Activated CD8-positive, alpha-beta T cell treated with anti-CD3 and anti-CD28 coated beads, Interleukin-2, amount 10 ng/mL, durations not matched to agents 7 days and 5 days (primary cell): ENCODE data around the gene RORC. TPM values are rescaled to one million over a fixed set of nuclear protein-coding genes. Genes with fewer than 3 reads are reported as not detected.
"Not testable (repeated sequence)": the region's sequence is repeated elsewhere in the genome, so short reads cannot be mapped to it uniquely, and the experiment has no call there.

Experiments
- ATAC-seq: fragments of 150-1000 bp; cut with Tn5 transposase; one replicate; pipeline ENCODE4 v1.10.0; 2021; ENCODE audit warnings: moderate library complexity
- CTCF ChIA-PET: fragments of 350-600 bp; sonication (Branson Sonifier 250); formaldehyde crosslinking; loops from one replicate; lab custom pipeline; 2021; ENCODE audit warnings: antibody characterized with exemption; lab: Charles Lee
- POLR2A ChIA-PET: fragments of 350-600 bp; sonication (Branson Sonifier 250); formaldehyde crosslinking; loops from one replicate; lab custom pipeline; 2021; ENCODE audit warnings: antibody characterized with exemption; lab: Charles Lee
- DNase-seq: peaks from one replicate; pipeline ENCODE4 v3.0.0-alpha.2; 2020
- H3K27ac Mint-ChIP-seq: one replicate; pipeline ENCODE4 v1.8.0; 2021; ENCODE audit warnings: mild to moderate bottlenecking, mixed read lengths
- H3K27me3 Mint-ChIP-seq: one replicate; pipeline ENCODE4 v1.8.0; 2021; ENCODE audit warnings: low read depth, mixed read lengths
- H3K36me3 Mint-ChIP-seq: one replicate; pipeline ENCODE4 v1.8.0; 2021; ENCODE audit warnings: low read depth, mixed read lengths
- H3K4me1 Mint-ChIP-seq: one replicate; pipeline ENCODE4 v1.8.0; 2021; ENCODE audit warnings: low read depth, mixed read lengths
- H3K4me3 Mint-ChIP-seq: one replicate; pipeline ENCODE4 v1.8.0; 2021; ENCODE audit warnings: mild to moderate bottlenecking, mixed read lengths
- H3K9me3 Mint-ChIP-seq: one replicate; pipeline ENCODE4 v1.8.0; 2022; ENCODE audit warnings: mixed read lengths; ENCODE audit not compliant: insufficient read depth
- total RNA-seq, 2 experiments: library from RNA; stranded (reverse); gene quantifications; one replicate each; pipeline ENCODE4 v1.2.3, GENCODE V29; 2021

RORC gene
- 1 to 10 TPM; 2.4 to 2.7 TPM for total RNA-seq

- ATAC-seq (no peak), DNase-seq (no peak)
- CTCF ChIA-PET: interaction anchor here (1.5 kb wide), 1 partner anchor 42 kb away, joined by 6 read pairs; the partner anchor contains the start of gene TDRKH
- POLR2A ChIA-PET: interaction anchor here (0.8 to 1.0 kb wide), 2 partner anchors 17 to 69 kb away, joined by 3 read pairs; partner anchors contain the start of gene MRPL9
- H3K4me3 Mint-ChIP-seq: no peak within 1 kb of the TSS
- no peaks in the 10 kb centered on the region for H3K27me3 Mint-ChIP-seq
- H3K9me3 Mint-ChIP-seq: no peaks in the 10 kb centered on the region
- H3K4me1 Mint-ChIP-seq: peaks cover 80% of the 10 kb centered on the region
- H3K27ac Mint-ChIP-seq: peak within 1 kb of the TSS; percentile 66
- H3K36me3 Mint-ChIP-seq: no peaks in the 10 kb centered on the region
Observed at GRCh38 chr1:151831605-151832004, at the start of gene RORC. TSS of gene RORC (minus strand) at chr1:151831802. CDS start at chr1:151831764, 38 bp downstream.

- no peaks in the 10 kb centered on the region for H3K9me3 Mint-ChIP-seq
- ChIA-PET CTCF (interaction anchor here (0.6 to 1.7 kb wide), 3 partner anchors 12 to 125 kb away, joined by 3 to 10 read pairs (median 4); no protein-coding TSS in a partner anchor), POLR2A (no interaction called here)
- no peak overlapping the region for H3K27ac Mint-ChIP-seq
- H3K27me3 Mint-ChIP-seq: no peaks in the 10 kb centered on the region
- ATAC-seq: no peak
- H3K36me3 Mint-ChIP-seq: peaks cover 35% of the 10 kb centered on the region
- peaks cover 11% of the 10 kb centered on the region for H3K4me1 Mint-ChIP-seq
- DNase-seq: no peak
- H3K4me3 Mint-ChIP-seq: no peak overlapping the region
Observed at GRCh38 chr1:151875419-151876097, 44.0 kb upstream of the RORC start.

DNA sequence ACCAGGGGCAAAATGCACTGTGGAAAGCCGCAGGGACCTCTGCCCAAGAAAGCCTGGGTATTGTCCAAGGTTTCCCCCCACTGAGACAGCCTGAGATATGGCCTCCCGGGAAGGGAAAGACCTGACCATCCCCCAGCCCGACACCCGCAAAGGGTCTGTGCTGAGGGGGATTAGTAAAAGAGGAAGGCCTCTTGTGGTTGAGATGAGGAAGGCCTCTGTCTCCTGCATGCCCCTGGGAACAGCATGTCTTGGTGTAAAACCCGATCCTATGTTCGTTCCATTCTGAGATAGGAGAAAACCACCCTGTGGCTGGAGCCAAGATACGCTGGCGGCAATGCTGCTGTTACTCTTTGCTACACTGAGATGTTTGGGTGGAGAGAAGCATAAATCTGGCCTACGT, 41.2 kb upstream of the RORC start:
- CTCF ChIA-PET, POLR2A ChIA-PET, H3K9me3 Mint-ChIP-seq, H3K4me3 Mint-ChIP-seq, H3K27ac Mint-ChIP-seq, H3K27me3 Mint-ChIP-seq, ATAC-seq, DNase-seq: not testable (repeated sequence)
- H3K36me3 Mint-ChIP-seq: peaks cover 30% of the 10 kb centered on the region
- peaks cover 11% of the 10 kb centered on the region for H3K4me1 Mint-ChIP-seq

DNA sequence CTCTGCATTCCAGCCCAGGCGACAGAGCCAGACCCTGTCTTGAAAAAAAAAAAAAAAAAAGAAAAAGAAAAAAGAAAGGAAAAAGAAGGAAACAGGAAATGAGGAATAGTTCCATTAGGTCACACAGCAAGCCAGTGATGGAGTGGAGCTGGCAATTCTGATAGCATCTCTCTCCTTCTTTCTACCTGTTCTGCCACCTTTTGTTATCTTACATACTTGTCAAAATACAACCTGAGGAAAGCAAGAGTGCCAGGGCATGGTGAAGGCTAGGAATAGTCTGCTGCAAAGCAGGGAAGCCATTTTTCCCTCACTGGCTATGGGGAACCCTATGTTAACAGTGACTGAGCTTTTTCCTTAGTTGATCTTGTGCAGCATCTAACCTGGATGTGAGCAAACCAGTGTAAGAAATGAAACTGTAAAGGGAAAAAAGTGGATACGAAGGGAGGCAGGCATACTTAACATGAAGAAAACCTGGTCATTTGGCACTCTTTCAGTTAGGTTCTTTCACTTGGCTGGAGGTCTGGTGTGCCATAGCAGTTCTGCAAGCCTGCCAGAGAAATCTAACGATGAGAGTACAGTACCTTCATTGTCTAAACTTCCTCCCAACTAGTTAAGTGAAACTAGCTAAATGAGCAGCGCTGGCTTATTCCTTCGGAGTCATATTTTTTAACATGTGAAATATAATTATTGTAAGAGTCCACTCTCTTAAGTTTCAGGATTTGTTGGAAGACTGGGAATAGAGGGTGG, 39.9 kb upstream of the RORC start:
- no peaks in the 10 kb centered on the region for H3K9me3 Mint-ChIP-seq
- no peak overlapping the region for H3K4me3 Mint-ChIP-seq
- no peaks in the 10 kb centered on the region for H3K27me3 Mint-ChIP-seq
- CTCF ChIA-PET: no interaction called here
- POLR2A ChIA-PET: interaction anchor here (0.6 kb wide), 1 partner anchor 72 kb away, joined by 3 read pairs; no protein-coding TSS in a partner anchor
- DNase-seq (no peak), ATAC-seq (no peak)
- H3K36me3 Mint-ChIP-seq: peaks cover 25% of the 10 kb centered on the region
- peaks cover 11% of the 10 kb centered on the region for H3K4me1 Mint-ChIP-seq
- H3K27ac Mint-ChIP-seq: no peak overlapping the region

DNA sequence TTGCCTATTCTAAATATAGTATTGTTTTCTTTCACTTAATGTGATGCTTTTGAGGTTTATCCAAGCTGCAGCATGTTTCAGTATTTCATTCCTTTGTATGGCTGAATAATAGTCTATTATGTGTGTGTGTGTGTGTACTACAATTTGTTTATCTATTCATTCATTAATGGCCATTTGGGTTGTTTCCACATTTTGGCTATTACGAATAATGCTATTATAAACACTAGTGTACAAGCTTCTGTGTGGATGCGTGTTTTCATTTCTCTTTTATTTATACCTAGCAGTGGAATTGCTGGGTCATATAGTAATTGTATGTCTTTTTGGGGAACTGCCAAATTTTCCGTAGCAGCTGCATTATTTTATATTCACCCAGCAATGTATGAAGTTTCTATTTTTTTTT, 36.9 kb upstream of the RORC start:
- Mint-ChIP-seq H3K27ac (no peak overlapping the region), H3K27me3 (peaks cover 8% of the 10 kb centered on the region), H3K36me3 (peaks cover 11% of the 10 kb centered on the region), H3K9me3 (no peaks in the 10 kb centered on the region), H3K4me1 (no peaks in the 10 kb centered on the region), H3K4me3 (no peak overlapping the region)
- DNase-seq (no peak), ATAC-seq (no peak)
- ChIA-PET POLR2A (no interaction called here), CTCF (no interaction called here)

- DNase-seq (no peak), ATAC-seq (no peak)
- no peaks in the 10 kb centered on the region for H3K9me3 Mint-ChIP-seq
- no peaks in the 10 kb centered on the region for H3K4me1 Mint-ChIP-seq
- ChIA-PET CTCF (no interaction called here), POLR2A (no interaction called here)
- H3K4me3 Mint-ChIP-seq: no peak overlapping the region
- peaks cover 8% of the 10 kb centered on the region for H3K27me3 Mint-ChIP-seq
- no peak overlapping the region for H3K27ac Mint-ChIP-seq
- peaks cover 6% of the 10 kb centered on the region for H3K36me3 Mint-ChIP-seq
Observed at GRCh38 chr1:151867765-151868411, 36.3 kb upstream of the RORC start.

DNA sequence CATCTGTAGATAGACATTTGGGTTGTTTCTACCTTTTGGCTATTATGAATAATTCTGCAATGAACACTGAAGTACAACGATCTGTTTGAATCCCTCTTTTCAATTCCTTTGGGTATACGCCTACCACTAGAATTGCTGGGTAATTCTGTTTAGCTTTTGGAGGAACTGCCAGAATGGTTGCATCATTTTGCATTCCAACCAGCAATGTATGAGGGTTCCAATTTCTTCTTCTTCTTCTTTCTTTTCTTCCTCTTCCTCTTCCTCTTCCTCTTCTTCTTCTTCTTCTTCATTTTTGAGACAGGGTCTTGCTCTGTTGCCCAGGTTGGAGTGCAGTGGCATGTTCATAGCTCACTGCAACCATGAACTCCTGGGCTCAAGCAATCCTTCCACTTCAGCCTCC, 35.7 kb upstream of the RORC start:
- H3K4me3 Mint-ChIP-seq: no peak overlapping the region
- no peaks in the 10 kb centered on the region for H3K9me3 Mint-ChIP-seq
- CTCF ChIA-PET: interaction anchor here (1.7 kb wide), 1 partner anchor 101 kb away, joined by 4 read pairs; no protein-coding TSS in a partner anchor
- H3K4me1 Mint-ChIP-seq: no peaks in the 10 kb centered on the region
- H3K36me3 Mint-ChIP-seq: peaks cover under 1% of the 10 kb centered on the region
- no peak overlapping the region for H3K27ac Mint-ChIP-seq
- no peak for ATAC-seq
- POLR2A ChIA-PET: no interaction called here
- no peak for DNase-seq
- peaks cover 12% of the 10 kb centered on the region for H3K27me3 Mint-ChIP-seq

DNA sequence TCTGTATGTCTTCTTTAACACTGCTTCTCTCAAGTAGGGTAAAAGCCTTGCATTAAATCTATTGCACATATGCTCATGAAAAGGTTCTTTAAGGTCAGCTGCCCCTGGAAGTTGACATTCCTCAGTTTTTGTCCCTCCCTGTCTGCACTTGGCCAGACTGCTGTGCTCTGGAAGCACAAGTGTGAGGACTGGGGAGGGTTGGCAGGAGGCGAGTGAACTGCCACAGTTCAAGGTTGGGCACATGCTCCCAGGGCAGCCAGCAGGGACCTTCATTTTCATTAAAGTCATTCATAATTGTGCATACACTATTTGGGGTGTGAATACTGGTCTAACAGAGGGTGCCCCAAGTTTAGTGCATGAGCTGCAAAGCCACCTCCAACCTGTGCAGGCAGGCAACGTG, 32.8 kb upstream of the RORC start:
- ChIA-PET CTCF (interaction anchor here (0.6 kb wide), 1 partner anchor 44 kb away, joined by 3 read pairs; no protein-coding TSS in a partner anchor), POLR2A (interaction anchor here (0.6 kb wide), 1 partner anchor 118 kb away, joined by 3 read pairs; no protein-coding TSS in a partner anchor)
- no peak overlapping the region for H3K4me3 Mint-ChIP-seq
- no peaks in the 10 kb centered on the region for H3K4me1 Mint-ChIP-seq
- H3K27me3 Mint-ChIP-seq: peaks cover 20% of the 10 kb centered on the region
- no peaks in the 10 kb centered on the region for H3K9me3 Mint-ChIP-seq
- no peak for DNase-seq
- no peaks in the 10 kb centered on the region for H3K36me3 Mint-ChIP-seq
- ATAC-seq: no peak
- no peak overlapping the region for H3K27ac Mint-ChIP-seq

DNA sequence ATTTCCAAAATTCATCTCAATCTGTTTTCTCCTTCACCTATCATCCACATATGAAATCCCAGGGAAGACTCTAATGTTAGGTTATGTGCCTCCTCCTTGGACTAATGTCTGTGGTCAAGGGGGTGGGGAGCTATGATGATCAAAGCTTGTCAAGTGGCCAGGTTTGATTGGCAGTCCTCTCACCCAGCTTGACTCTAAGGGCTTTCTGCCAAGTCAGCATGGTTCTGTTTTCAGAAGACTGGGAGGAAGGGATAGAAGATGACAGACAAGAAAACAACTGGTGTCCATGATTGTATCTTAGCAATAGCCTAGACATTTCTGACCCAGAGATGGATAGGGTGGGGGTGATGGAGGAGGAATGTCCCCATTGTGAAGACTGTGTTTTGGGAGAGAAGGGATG, 31.0 kb upstream of the RORC start:
- H3K9me3 Mint-ChIP-seq: no peaks in the 10 kb centered on the region
- ATAC-seq: no peak
- no peak overlapping the region for H3K27ac Mint-ChIP-seq
- no peaks in the 10 kb centered on the region for H3K36me3 Mint-ChIP-seq
- H3K4me3 Mint-ChIP-seq: no peak overlapping the region
- ChIA-PET CTCF (interaction anchor here (1.5 kb wide), 1 partner anchor 19 kb away, joined by 3 read pairs; no protein-coding TSS in a partner anchor), POLR2A (no interaction called here)
- H3K27me3 Mint-ChIP-seq: peaks cover 20% of the 10 kb centered on the region
- no peak for DNase-seq
- H3K4me1 Mint-ChIP-seq: no peaks in the 10 kb centered on the region

DNA sequence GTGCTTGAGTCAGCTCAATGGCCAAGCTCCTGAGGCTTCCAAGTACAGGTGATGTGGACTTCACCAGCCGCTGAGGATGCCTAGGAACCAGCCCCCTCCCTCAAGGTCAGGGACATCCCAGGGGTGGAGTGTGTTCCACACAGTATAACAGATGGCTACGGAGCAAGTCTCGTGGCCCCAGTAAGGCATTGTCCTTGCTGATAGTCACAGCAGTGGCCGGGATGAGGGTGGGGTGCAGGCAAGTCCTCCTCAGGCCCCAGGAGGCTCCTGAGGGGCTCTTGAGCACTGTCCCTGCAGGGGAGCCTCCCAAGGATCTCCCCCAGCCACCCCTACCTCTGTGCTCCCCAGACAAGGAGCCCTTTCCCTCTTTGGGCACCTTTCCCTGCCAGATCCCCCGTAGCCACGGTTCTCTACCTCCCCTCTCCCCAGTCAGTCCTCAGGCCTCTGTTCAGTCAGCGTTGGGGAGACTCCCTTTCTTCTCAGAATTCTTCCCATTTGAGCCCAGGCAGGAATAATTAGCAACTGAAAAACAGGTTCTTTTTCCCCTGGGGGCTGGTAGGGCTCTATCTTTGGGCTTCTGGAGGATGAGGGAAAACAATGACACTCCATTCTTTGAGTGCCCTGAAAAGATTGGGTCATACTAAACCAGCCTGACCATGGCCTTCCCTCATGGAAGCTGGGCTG, 29.0 kb upstream of the RORC start:
- no peak for ATAC-seq
- ChIA-PET CTCF (interaction anchor here (2.1 to 2.3 kb wide), 2 partner anchors 21 to 141 kb away, joined by 5 to 6 read pairs; no protein-coding TSS in a partner anchor), POLR2A (interaction anchor here (1.4 kb wide), 1 partner anchor 16 kb away, joined by 4 read pairs; no protein-coding TSS in a partner anchor)
- H3K4me1 Mint-ChIP-seq: no peaks in the 10 kb centered on the region
- H3K27me3 Mint-ChIP-seq: peaks cover 20% of the 10 kb centered on the region
- H3K4me3 Mint-ChIP-seq: no peak overlapping the region
- DNase-seq: no peak
- H3K9me3 Mint-ChIP-seq: no peaks in the 10 kb centered on the region
- no peaks in the 10 kb centered on the region for H3K36me3 Mint-ChIP-seq
- H3K27ac Mint-ChIP-seq: no peak overlapping the region

GRCh38 chr1:151859891-151860293, 28.3 kb upstream of the RORC start:
- H3K27ac Mint-ChIP-seq: no peak overlapping the region
- H3K9me3 Mint-ChIP-seq: no peaks in the 10 kb centered on the region
- no peak for ATAC-seq
- ChIA-PET POLR2A (interaction anchor here (1.4 kb wide), 1 partner anchor 17 kb away, joined by 4 read pairs; no protein-coding TSS in a partner anchor), CTCF (interaction anchor here (1.1 to 2.3 kb wide), 3 partner anchors 22 to 142 kb away, joined by 3 to 6 read pairs (median 5); no protein-coding TSS in a partner anchor)
- no peaks in the 10 kb centered on the region for H3K4me1 Mint-ChIP-seq
- no peak for DNase-seq
- no peaks in the 10 kb centered on the region for H3K36me3 Mint-ChIP-seq
- H3K27me3 Mint-ChIP-seq: peaks cover 15% of the 10 kb centered on the region
- no peak overlapping the region for H3K4me3 Mint-ChIP-seq
